VCaP (cell line): ENCODE data around the gene EFEMP1.

ENCODE experiments used
- H3K27ac ChIP-seq: fragments of 450-650 bp; 2 replicates; pipeline ENCODE4 v1.5.1; 2017
- CTCF ChIP-seq: fragments of 450-650 bp; conservative IDR thresholded peaks from 2 replicates; pipeline ENCODE4 v1.5.1; 2017; ENCODE audit warnings: mild to moderate bottlenecking, moderate library complexity

EFEMP1 gene

GRCh38 chr2:55887351-55887750, 36.2 kb downstream of the EFEMP1 start:
- TF ChIP-seq CTCF = no peak
- no peak overlapping the region for H3K27ac ChIP-seq

- no peak overlapping the region for H3K27ac ChIP-seq
- TF ChIP-seq CTCF = no peak
Measured at GRCh38 chr2:55885944-55886281, 37.7 kb downstream of the EFEMP1 start.

GRCh38 chr2:55885127-55885943, 38.2 kb downstream of the EFEMP1 start:
- no peak overlapping the region for H3K27ac ChIP-seq
- no peak for TF ChIP-seq CTCF

- H3K27ac ChIP-seq = no peak overlapping the region
- TF ChIP-seq CTCF = no peak
Measured at GRCh38 chr2:55883829-55884228, 39.8 kb downstream of the EFEMP1 start.

DNA sequence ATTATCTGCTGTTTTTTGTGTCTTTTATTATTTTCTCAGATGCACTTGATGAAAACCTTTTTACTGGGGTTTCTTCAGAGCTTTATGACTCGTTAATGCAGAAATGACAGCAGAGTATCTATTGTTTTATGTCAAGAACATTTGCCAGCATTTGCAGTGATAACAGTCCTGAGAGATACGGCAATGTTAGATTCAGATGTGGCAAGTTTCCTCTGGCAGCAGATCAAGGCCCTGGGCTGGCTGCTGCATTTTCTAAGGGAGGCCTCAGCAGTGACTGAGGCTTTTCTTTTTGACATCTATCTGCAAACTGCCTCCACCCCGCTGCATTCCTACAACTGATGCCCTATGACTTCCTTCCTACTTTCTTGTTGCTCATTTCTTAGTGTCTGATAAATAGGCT, 40.2 kb downstream of the EFEMP1 start:
- TF ChIP-seq CTCF = no peak
- no peak overlapping the region for H3K27ac ChIP-seq

DNA sequence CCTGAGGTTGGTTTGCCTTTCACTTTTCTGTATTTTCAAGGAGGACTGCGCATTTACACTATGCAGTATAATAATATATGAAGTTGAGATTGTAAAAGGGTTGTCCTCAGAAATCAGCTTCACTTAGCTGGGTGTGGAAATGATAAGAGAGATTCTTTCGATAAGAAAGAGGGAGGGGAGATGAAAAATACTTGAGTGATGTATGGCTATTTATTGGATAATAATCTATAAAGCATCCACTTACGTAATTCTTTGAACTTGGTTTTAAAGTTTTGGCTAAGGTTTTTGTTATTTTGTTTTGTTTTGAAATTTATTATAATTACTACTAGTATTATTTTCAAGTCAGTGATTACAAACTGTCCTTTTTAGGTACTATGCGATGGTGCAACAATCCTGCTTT, 40.6 kb downstream of the EFEMP1 start:
- no peak overlapping the region for H3K27ac ChIP-seq
- no peak for TF ChIP-seq CTCF

DNA sequence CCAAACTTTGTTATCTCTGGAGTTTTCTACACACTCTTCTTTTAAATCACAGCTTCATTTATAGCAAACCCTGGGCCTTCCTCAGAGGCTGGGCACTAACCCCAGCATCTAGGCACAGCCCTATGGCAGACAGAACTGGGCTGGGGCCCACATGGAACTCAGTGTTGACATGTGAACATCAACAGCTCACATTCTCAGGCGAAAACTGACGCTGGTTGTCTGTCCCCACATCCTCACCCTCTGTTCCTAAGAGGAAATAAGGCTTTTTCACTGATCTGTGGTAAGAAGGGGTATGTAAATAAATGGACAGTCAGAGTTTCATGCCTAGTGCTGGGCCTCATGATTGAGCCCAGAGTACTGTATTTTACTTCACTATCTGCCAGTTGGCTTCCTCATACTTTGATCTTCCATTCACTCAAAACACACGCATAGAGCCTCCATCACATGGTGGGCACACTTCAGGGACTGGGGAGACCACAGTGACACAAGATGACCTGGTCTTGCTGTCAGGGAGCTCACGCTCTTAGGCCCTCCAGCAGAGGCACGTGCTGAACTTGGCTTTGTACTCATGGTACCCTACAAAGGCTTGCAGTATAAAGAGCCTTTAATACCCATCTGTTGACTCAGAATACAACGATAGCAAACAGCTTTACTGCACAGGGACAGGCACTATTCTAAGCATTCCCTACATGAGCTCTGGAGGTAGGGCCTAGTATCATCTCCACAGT, 43.0 kb downstream of the EFEMP1 start:
- H3K27ac ChIP-seq = no peak overlapping the region
- TF ChIP-seq CTCF = no peak
